Heart right ventricle (tissue), 16 donors: Measurements from ENCODE around the gene ERGIC3. TPM values are rescaled to one million over a fixed set of nuclear protein-coding genes. Genes with fewer than 3 reads are reported as not detected.

ENCODE experiments used
- ATAC-seq, 8 donors: fragments of 200-7000 bp; cut with Tn5 transposase; one replicate each; pipeline ENCODE4 v1.9.1; 2020; ENCODE audit warnings: mild to moderate bottlenecking in 8 of 8, moderate library complexity in 8 of 8, moderate number of reproducible peaks in 1 of 8
- DNase-seq, 2 donors: peaks; one replicate each; pipeline ENCODE4 v3.0.0-alpha.2; 2020
- H3K27ac ChIP-seq, 10 donors: fragments of 200-600 bp; sonication (generic) in 2 of 10; one replicate each; pipeline versions ENCODE4 v1.5.0 to v1.8.0; 2020 to 2022; ENCODE audit warnings: mild to moderate bottlenecking in 3 of 10
- H3K27me3 ChIP-seq, 7 donors: fragments of 200-600 bp; one replicate each; pipeline ENCODE4 v1.8.0; 2021 to 2022; ENCODE audit warnings: mild to moderate bottlenecking in 2 of 7
- H3K36me3 ChIP-seq, 9 donors: fragments of 200-600 bp; sonication (generic) in 1 of 9; one replicate each; pipeline versions ENCODE4 v1.5.0 to v1.8.0; 2020 to 2022; ENCODE audit warnings: mild to moderate bottlenecking in 2 of 9
- H3K4me1 ChIP-seq, 9 donors: fragments of 200-600 bp; sonication (generic) in 1 of 9; one replicate each; pipeline versions ENCODE4 v1.5.0 to v1.8.0; 2020 to 2022; ENCODE audit warnings: mild to moderate bottlenecking in 4 of 9
- H3K4me3 ChIP-seq, 10 donors: fragments of 200-600 bp; sonication (generic) in 2 of 10; one replicate each; pipeline versions ENCODE4 v1.5.0 to v1.8.0; 2020 to 2022; ENCODE audit warnings: mild to moderate bottlenecking in 7 of 10, moderate library complexity in 2 of 10
- H3K9me3 ChIP-seq, 11 donors: fragments of 200-600 bp in 10 of 11; sonication (generic) in 2 of 11; one replicate each; pipeline versions ENCODE4 v1.5.0 to v1.8.0; 2013 to 2022; ENCODE audit warnings: mild to moderate bottlenecking in 2 of 11, control low read depth in 1 of 11, moderate library complexity in 1 of 11
- WGBS, 2 donors: extraction: QIAGEN DNeasy Blood & Tissue Kit; methylation state at CpG; one replicate each; pipeline ENCODE4 v1.1.7; 2013; ENCODE audit warnings: inconsistent platforms in 1 of 2; 5-methylcytosine and 5-hydroxymethylcytosine counted together
- intact Hi-C, 10 donors: fragments of 100-400 bp; cut with DNase I; formaldehyde crosslinking; loops; one replicate each; pipeline versions ENCODE4 v1.11.1 to v1.14.2; 2022
- polyA plus RNA-seq, 2 donors: library from polyadenylated mRNA; stranded (reverse); fragments of 200-250 nt; gene quantifications; one replicate each; pipeline ENCODE4 v1.2.3, GENCODE V29; 2013
- total RNA-seq, 10 donors: library from RNA; stranded (reverse); fragmentation: NEBNext Ultra II Directional in 3 of 10; extraction: Animal tissue kit (Norgen Biotek cat#: 25700) in 3 of 10; gene quantifications; one replicate each; pipeline versions ENCODE4 v1.2.1 to v1.2.4, GENCODE V29; 2021 to 2023
- TF ChIP-seq, protein P1 (sequence below), 9 donors: fragments of 200-600 bp; sonication (generic) in 2 of 9; IDR thresholded peaks; one replicate each; pipeline versions ENCODE4 v1.5.0 to v1.8.0; 2021 to 2022; ENCODE audit warnings: antibody characterized with exemption in 9 of 9, mild to moderate bottlenecking in 5 of 9, moderate library complexity in 1 of 9
- donor health status: Arrhythmogenic right ventricular cardiomyopathy.
- donor health status: ischemic (EF 13 %, LVEDD 7.1; RV severe dilation, severe dysfunction).
- donor health status: healthy with polysubstance abuse.
- donor health status: DM: no; HTN: yes; CAD: no.
- donor health status: DM: no; HTN: no; CAD: no.
- donor health status: ischemic (EF 25% LVEDD 6.9; RV normal size, moderate dysfunction).
- donor health status: ischemic (EF 25% LVEDD 5.7; RV mildly dilated, moderate dysfunction).
- donor health status: healthy.
- donor health status: DM: yes; HTN: yes; CAD: no.
- donor health status: Ischemic cardiomyopathy.
- donor health status: ischemic (EF 35%, LVEDD 5.7; RV mildly dilated, moderate dysfunction).
- donor health status: nonischemic (EF 11% LVEDD 7.7; RV severe dilation, severe dysfunction).
- donor health status: DM: yes; HTN: yes; CAD: no.
- donor health status: PGD.
- donor health status: ischemic (EF 29% LVEDD 5.4; RV normal size, mild dysfunction).
- donor health status: nonischemic (EF 23%, LVEDD 6.1; RV moderate dilation, normal function).

ERGIC3 gene
- total and polyA plus RNA-seq, 12 donors: 40.9 to 143 (median 103) TPM

- H3K27me3 ChIP-seq: no peaks in the 10 kb centered on the region
- H3K27ac ChIP-seq: no peak overlapping the region
- intact Hi-C loops: no loop called here
- TF ChIP-seq, protein P1, sequence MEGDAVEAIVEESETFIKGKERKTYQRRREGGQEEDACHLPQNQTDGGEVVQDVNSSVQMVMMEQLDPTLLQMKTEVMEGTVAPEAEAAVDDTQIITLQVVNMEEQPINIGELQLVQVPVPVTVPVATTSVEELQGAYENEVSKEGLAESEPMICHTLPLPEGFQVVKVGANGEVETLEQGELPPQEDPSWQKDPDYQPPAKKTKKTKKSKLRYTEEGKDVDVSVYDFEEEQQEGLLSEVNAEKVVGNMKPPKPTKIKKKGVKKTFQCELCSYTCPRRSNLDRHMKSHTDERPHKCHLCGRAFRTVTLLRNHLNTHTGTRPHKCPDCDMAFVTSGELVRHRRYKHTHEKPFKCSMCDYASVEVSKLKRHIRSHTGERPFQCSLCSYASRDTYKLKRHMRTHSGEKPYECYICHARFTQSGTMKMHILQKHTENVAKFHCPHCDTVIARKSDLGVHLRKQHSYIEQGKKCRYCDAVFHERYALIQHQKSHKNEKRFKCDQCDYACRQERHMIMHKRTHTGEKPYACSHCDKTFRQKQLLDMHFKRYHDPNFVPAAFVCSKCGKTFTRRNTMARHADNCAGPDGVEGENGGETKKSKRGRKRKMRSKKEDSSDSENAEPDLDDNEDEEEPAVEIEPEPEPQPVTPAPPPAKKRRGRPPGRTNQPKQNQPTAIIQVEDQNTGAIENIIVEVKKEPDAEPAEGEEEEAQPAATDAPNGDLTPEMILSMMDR (IDR thresholded peaks at IDR 0.05): no peak
- H3K9me3 ChIP-seq: no peaks in the 10 kb centered on the region
- WGBS, 2 donors: 45 to 54% methylated on average over 5 of the region's 5 CpGs
- H3K36me3 ChIP-seq: peaks cover 0 to 23% (median 0%) of the 10 kb centered on the region in 9 donors
- no peaks in the 10 kb centered on the region for H3K4me1 ChIP-seq
- no peak overlapping the region for H3K4me3 ChIP-seq
- DNase-seq (no peak), ATAC-seq (no peak)
Observed at GRCh38 chr20:35561671-35562070, 19.8 kb downstream of the ERGIC3 start.

GRCh38 chr20:35562541-35563110, 20.7 kb downstream of the ERGIC3 start:
- DNase-seq: no peak
- H3K36me3 ChIP-seq: peaks cover 0 to 14% (median 0%) of the 10 kb centered on the region in 9 donors
- WGBS, 2 donors: 78 to 85% methylated on average over 10 of the region's 10 CpGs
- intact Hi-C loops: no loop called here
- H3K4me1 ChIP-seq: no peaks in the 10 kb centered on the region
- no peak overlapping the region for H3K27ac ChIP-seq
- no peaks in the 10 kb centered on the region for H3K27me3 ChIP-seq
- TF ChIP-seq, protein P1 (IDR thresholded peaks at IDR 0.05): no peak
- no peak for ATAC-seq
- no peak overlapping the region for H3K4me3 ChIP-seq
- no peaks in the 10 kb centered on the region for H3K9me3 ChIP-seq

DNA sequence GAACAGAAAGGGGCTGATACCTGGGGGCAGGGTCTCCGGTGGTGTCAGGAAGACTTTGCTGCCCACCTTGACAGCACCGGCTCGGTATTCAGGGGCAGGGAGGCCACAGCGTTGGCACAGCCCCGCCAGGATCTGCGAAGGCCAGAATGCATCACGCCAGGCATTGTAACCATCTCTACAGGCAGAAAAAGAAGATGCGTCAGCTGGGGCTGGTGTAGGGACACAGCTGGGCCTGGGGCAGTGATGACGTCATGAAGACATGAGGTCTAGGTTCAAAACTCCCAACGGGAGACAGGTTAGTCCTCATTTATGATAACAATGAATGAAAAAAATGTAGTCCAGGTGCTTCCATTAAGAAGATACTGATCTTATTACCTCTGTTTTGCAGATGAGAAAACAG, 22.0 kb downstream of the ERGIC3 start:
- WGBS, 2 donors: 90% methylated on average over 10 of the region's 10 CpGs
- Histone ChIP-seq H3K27ac (no peak overlapping the region), H3K36me3 (peaks cover 0 to 3% (median 0%) of the 10 kb centered on the region in 9 donors), H3K4me1 (no peaks in the 10 kb centered on the region), H3K9me3 (no peaks in the 10 kb centered on the region), H3K4me3 (no peak overlapping the region), H3K27me3 (no peaks in the 10 kb centered on the region)
- intact Hi-C loops: no loop called here
- no peak for DNase-seq
- TF ChIP-seq, protein P1 (IDR thresholded peaks at IDR 0.05): no peak
- ATAC-seq: no peak

DNA sequence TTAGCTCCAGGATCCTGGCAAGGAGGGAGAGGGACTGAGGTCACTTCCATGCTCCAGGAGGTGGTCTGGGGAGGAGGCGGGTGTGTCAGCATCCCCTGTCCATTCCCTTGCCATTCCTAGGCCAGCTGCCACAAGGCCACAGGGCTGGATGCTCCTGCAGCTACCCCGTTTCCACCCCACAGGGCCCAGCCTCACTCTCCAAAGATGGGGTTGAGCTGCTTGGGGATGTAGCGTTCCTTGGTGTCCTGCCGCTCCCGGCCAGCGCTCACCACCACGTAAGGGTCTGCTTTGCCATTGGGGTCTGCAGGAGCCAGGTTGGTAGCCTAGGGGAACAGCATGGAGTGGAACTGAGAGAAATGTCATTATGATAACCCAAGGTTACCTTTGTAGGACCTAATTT, 23.0 kb downstream of the ERGIC3 start:
- H3K27me3 ChIP-seq: no peaks in the 10 kb centered on the region
- no peaks in the 10 kb centered on the region for H3K9me3 ChIP-seq
- ATAC-seq: no peak
- H3K27ac ChIP-seq: no peak overlapping the region
- no peaks in the 10 kb centered on the region for H3K4me1 ChIP-seq
- intact Hi-C loops: no loop called here
- no peak for DNase-seq
- no peak overlapping the region for H3K4me3 ChIP-seq
- no peaks in the 10 kb centered on the region for H3K36me3 ChIP-seq
- TF ChIP-seq, protein P1 (IDR thresholded peaks at IDR 0.05): no peak
- WGBS, 2 donors: 94 to 97% methylated on average over 7 of the region's 7 CpGs
